GM12878 (cell line): ENCODE results near the gene MS4A6E. TPM values are rescaled to one million over a fixed set of nuclear protein-coding genes. Genes with fewer than 3 reads are reported as not detected.

Experiments used
- ASH2L ChIP-seq: fragments of 300-600, 200-600 bp; sonication (generic); IDR thresholded peaks from 2 replicates; pipeline ENCODE4 v1.6.1; 2017; ENCODE audit warnings: low read depth, mild to moderate bottlenecking, borderline replicate concordance
- ATF2 ChIP-seq: IDR thresholded peaks from 2 replicates; pipeline ENCODE4 v1.6.1; 2012; ENCODE audit warnings: low read length, inconsistent platforms
- BACH1 ChIP-seq: fragments of 450-650 bp; IDR thresholded peaks from 2 replicates; pipeline ENCODE4 v1.6.1; 2017; ENCODE audit warnings: mild to moderate bottlenecking, borderline replicate concordance
- BCL3 ChIP-seq: IDR thresholded peaks from 2 replicates; pipeline ENCODE4 v1.6.1; 2011; ENCODE audit warnings: borderline replicate concordance, low read depth, mild to moderate bottlenecking, moderate library complexity, low read length; ENCODE audit not compliant: insufficient read depth, poor library complexity, severe bottlenecking
- BMI1 ChIP-seq: fragments of 450-650 bp; IDR thresholded peaks from 2 replicates; pipeline ENCODE4 v1.6.1; 2016; ENCODE audit warnings: mild to moderate bottlenecking, moderate library complexity, borderline replicate concordance
- CHD2 ChIP-seq: IDR thresholded peaks from 2 replicates; pipeline ENCODE4 v1.6.1; 2011; ENCODE audit warnings: low read depth, low read length, improper control_type of control experiment, borderline replicate concordance
- ETV6 ChIP-seq, 2 experiments: fragments of 450-650 bp in 1 of 2; IDR thresholded peaks in 1 of 2; conservative IDR thresholded peaks in 1 of 2; 2 replicates each; pipeline ENCODE4 v1.6.1; 2014; ENCODE audit warnings: antibody characterized with exemption in 1 of 2, borderline replicate concordance in 1 of 2, low read depth in 1 of 2, mild to moderate bottlenecking in 1 of 2, moderate library complexity in 1 of 2
- FOXK2 ChIP-seq: fragments of 450-650 bp; IDR thresholded peaks from 2 replicates; pipeline ENCODE4 v1.6.1; 2017; ENCODE audit warnings: mild to moderate bottlenecking, moderate library complexity
- MEF2A ChIP-seq: IDR thresholded peaks from 2 replicates; pipeline ENCODE4 v1.6.1; 2011; ENCODE audit warnings: low read depth, mild to moderate bottlenecking, low read length, moderate library complexity; ENCODE audit not compliant: insufficient read depth
- MEF2B ChIP-seq: fragments of 450-650 bp; IDR thresholded peaks from 2 replicates; pipeline ENCODE4 v1.6.1; 2018; ENCODE audit warnings: mild to moderate bottlenecking, moderate library complexity; ENCODE audit not compliant: partially characterized antibody, poor library complexity, severe bottlenecking
- MLLT1 ChIP-seq: fragments of 450-650 bp; IDR thresholded peaks from 2 replicates; pipeline ENCODE4 v1.6.1; 2016; ENCODE audit warnings: mild to moderate bottlenecking
- MXI1 ChIP-seq: fragments of 150-350 bp; IDR thresholded peaks from 2 replicates; pipeline ENCODE4 v1.6.1; 2011; ENCODE audit warnings: low read depth, mild to moderate bottlenecking, inconsistent platforms, low read length, improper control_type of control experiment
- POLR2AphosphoS5 ChIP-seq: IDR thresholded peaks from 2 replicates; pipeline ENCODE4 v1.6.1; 2011; ENCODE audit warnings: mild to moderate bottlenecking, low read length, inconsistent platforms
- POU2F2 ChIP-seq: IDR thresholded peaks from 3 replicates; pipeline ENCODE4 v1.6.1; 2011; ENCODE audit warnings: low read depth, mild to moderate bottlenecking, low read length, borderline replicate concordance
- ZBTB33 ChIP-seq: fragments of 450-650 bp; IDR thresholded peaks from 2 replicates; pipeline ENCODE4 v1.6.1; 2017; ENCODE audit warnings: mild to moderate bottlenecking
- ZBTB40 ChIP-seq: fragments of 450-650 bp; IDR thresholded peaks from 2 replicates; pipeline ENCODE4 v1.6.1; 2016; ENCODE audit warnings: mild to moderate bottlenecking, moderate library complexity, borderline replicate concordance
- ZNF217 ChIP-seq: fragments of 450-650 bp; IDR thresholded peaks from 2 replicates; pipeline ENCODE4 v1.6.1; 2017; ENCODE audit warnings: antibody characterized with exemption, mild to moderate bottlenecking
- polyA plus RNA-seq, 11 experiments: library from polyadenylated mRNA; depleted of rRNA in 4 of 11; unstranded in 6 of 11; stranded (reverse) in 5 of 11; fragments of >200 nt; fragmentation: Nextera tagmentation in 4 of 11; fragmentation: Illumina TruSeq in 1 of 11; extraction: Ambion mirVana in 4 of 11; extraction: Trizol in 1 of 11; gene quantifications; 1 replicate in 1 of 11; 2 replicates in 10 of 11; pipeline versions ENCODE4 v1.2.1 to v1.2.3, GENCODE V29; 2011 to 2016; ENCODE audit warnings: inconsistent platforms in 2 of 11, missing spikeins in 2 of 11, low read depth in 1 of 11
- total RNA-seq, 4 experiments: library from RNA; depleted of rRNA in 3 of 4; stranded (reverse); fragments of >200 nt in 3 of 4; fragmentation: Illumina TruSeq in 1 of 4; extraction: Trizol in 1 of 4; gene quantifications; 2 replicates each; pipeline versions ENCODE4 v1.2.1 to v1.2.3, GENCODE V29; 2013 to 2021

MS4A6E gene
- total and polyA plus RNA-seq, 10 of the 15 experiments (the other 5 are each of a cell fraction or from before 2014, with no cell fraction given), result 0.14 to 0.86 (median 0.47) TPM; not detected in 5

GRCh38 chr11:60338053-60338452 lies 11.0 kb downstream of the MS4A6E start (continued):
- TF ChIP-seq MXI1 (no peak), MEF2A (peak; percentile 93), POLR2AphosphoS5 (no peak), FOXK2 (no peak), CHD2 (no peak), MLLT1 (no peak), POU2F2 (no peak), BACH1 (no peak), BMI1 (no peak), BCL3 (no peak), MEF2B (peak; percentile 65), ATF2 (peak; percentile 55; the same call in 1 of the 2 replicates), ASH2L (no peak), ZNF217 (peak; percentile 36; the same call in 1 of the 2 replicates), ZBTB33 (no peak), ETV6 (conservative IDR thresholded peaks at IDR 0.05 in 1 of 2, IDR thresholded peaks at IDR 0.05 in 1 of 2; ENCODE audit: borderline replicate concordance in 1 of 2, low read depth in 1 of 2) (peak in 1 of 2 experiments; percentile 19; a peak in 1 of 4 replicates), ZBTB40 (no peak)
